Naive thymus-derived CD8-positive, alpha-beta T cell (primary cell): ENCODE measurements around the gene CXCL3. TPM values are rescaled to one million over a fixed set of nuclear protein-coding genes. Genes with fewer than 3 reads are reported as not detected.
"Not testable (repeated sequence)": the region's sequence is repeated elsewhere in the genome, so short reads cannot be mapped to it uniquely, and the experiment has no call there.

Experiments
- ATAC-seq, 2 donors: fragments of 150-1000 bp; cut with Tn5 transposase in 1 of 2; sonication (Bioruptor Pico), chemical (Tn5 transposase) in 1 of 2; 1 replicate in 1 of 2; 2 replicates in 1 of 2; pipeline ENCODE4 v1.10.0; 2021; ENCODE audit warnings: mild to moderate bottlenecking in 2 of 2, moderate library complexity in 2 of 2
- POLR2A ChIA-PET: fragments of 350-600 bp; sonication (Branson Sonifier 250); formaldehyde crosslinking; loops from one replicate; lab custom pipeline; 2021; ENCODE audit warnings: antibody characterized with exemption; lab: Charles Lee
- DNase-seq, 10 donors: peaks; one replicate each; pipeline versions ENCODE4 v3.0.0 to v3.0.0-alpha.2; 2020 to 2022
- H3K27ac Mint-ChIP-seq, 10 donors: one replicate each; pipeline ENCODE4 v1.8.0; 2020 to 2022; ENCODE audit warnings: mild to moderate bottlenecking in 10 of 10, mixed read lengths in 10 of 10, moderate library complexity in 4 of 10, inconsistent platforms in 1 of 10
- H3K27me3 Mint-ChIP-seq, 5 donors: one replicate each; pipeline ENCODE4 v1.8.0; 2021 to 2022; ENCODE audit warnings: mixed read lengths in 5 of 5
- H3K36me3 Mint-ChIP-seq, 3 donors: one replicate each; pipeline ENCODE4 v1.8.0; 2020 to 2022; ENCODE audit warnings: mixed read lengths in 3 of 3, mild to moderate bottlenecking in 2 of 3, inconsistent platforms in 1 of 3
- H3K4me1 Mint-ChIP-seq, 4 donors: one replicate each; pipeline ENCODE4 v1.8.0; 2021 to 2022; ENCODE audit warnings: mixed read lengths in 4 of 4
- H3K4me3 Mint-ChIP-seq, 10 donors: one replicate each; pipeline ENCODE4 v1.8.0; 2020 to 2022; ENCODE audit warnings: mild to moderate bottlenecking in 10 of 10, mixed read lengths in 10 of 10, moderate library complexity in 6 of 10, inconsistent platforms in 1 of 10
- H3K9me3 Mint-ChIP-seq, 9 donors: one replicate each; pipeline ENCODE4 v1.8.0; 2020 to 2022; ENCODE audit warnings: mixed read lengths in 9 of 9, mild to moderate bottlenecking in 3 of 9, inconsistent platforms in 1 of 9, moderate library complexity in 1 of 9
- polyA plus RNA-seq, 3 donors: library from polyadenylated mRNA; unstranded; fragments of 300-500 nt; fragmentation: Illumina TruSeq; gene quantifications; one replicate each; pipeline ENCODE4 v1.2.3, GENCODE V29; 2021
- total RNA-seq, 8 experiments: library from RNA in 2 of 8; stranded (reverse) in 2 of 8; gene quantifications; one replicate each; pipeline ENCODE4 v1.2.3 and lab custom pipeline; 2021 to 2026

Gene CXCL3
- total RNA-seq: not detected
- not detected for polyA plus RNA-seq
- 0 reads per million in 6 experiments for total RNA-seq (lab: John Stamatoyannopoulos, UW)

DNA sequence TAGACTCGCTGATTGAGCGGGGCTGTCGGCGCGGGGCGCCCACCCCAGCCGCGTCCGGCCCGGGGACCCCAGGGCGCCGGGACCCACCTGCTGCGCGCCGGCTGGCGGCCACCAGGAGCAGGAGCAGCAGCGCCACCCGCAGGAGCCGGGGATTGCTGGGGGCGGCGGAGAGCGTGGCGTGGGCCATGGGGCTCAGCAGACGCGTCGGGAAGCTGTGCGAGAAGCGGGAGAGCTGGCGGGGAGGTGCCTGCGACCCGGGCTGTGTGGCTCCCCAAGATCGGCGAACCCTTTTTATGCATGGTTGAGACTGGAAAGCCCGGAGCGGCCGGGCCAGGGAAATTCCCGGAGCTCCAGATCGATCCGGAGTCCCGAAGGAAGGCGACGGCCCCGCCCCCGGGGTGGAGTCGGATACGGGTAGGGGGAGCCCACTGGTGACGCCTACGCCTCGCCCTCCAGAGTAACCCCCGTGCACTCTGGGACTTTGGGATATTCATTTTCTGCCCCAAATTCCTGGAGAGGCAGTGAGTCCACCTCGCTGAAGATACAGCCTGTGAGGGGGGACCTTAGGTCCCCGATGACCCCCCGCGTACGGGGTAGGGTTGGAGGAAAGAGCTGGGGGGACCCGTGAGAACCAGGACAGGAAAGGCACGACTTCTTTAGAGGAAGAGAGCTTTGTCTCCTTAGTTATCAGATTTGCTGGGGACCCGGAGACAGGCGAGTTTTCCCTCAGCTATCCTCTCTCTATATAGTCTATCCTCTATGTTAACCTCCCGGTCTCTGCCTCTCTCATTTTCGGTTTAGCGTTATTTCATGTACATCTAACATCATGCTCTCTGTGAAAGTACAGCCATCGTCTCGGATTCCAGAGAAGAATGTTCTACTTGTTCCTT, at the start of gene CXCL3:
CXCL3 (minus strand) TSS at position 265 of the 890 bp plus-strand sequence; CDS start at position 187, 78 bp downstream.
- DNase-seq (peak in 4 of 10 donors; percentile 14 to 26 (median 22)), ATAC-seq (peak; percentile 45 to 69)
- no peaks in the 10 kb centered on the region for H3K36me3 Mint-ChIP-seq
- H3K4me1 Mint-ChIP-seq: peaks cover 4 to 19% (median 15%) of the 10 kb centered on the region in 4 donors
- peak within 1 kb of the TSS; percentile 73 to 92 (median 88) for H3K4me3 Mint-ChIP-seq
- H3K27me3 Mint-ChIP-seq: peaks cover 28 to 44% (median 40%) of the 10 kb centered on the region in 5 donors
- H3K9me3 Mint-ChIP-seq: no peaks in the 10 kb centered on the region
- POLR2A ChIA-PET: no interaction called here
- peak within 1 kb of the TSS in 3 of 10 donors; percentile 10 to 56 (median 35) for H3K27ac Mint-ChIP-seq

DNA sequence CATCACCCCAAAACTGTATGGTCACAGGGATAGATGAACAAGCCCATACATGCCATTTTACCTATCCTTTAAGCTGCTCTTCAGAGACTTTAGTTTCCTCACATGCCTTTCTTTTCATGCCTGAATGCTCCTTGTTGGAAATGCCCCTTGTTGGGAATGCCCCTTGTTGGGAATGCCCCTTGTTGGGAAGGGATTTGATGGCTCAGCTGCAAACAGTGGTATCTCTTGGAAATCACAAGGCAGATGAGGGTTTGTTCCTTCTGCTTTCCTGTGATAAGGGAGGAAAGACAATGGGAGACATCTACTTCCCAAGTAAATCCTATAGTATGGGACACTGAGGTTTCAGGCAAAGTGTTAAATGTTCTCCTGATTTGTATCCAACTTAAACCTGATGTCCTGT, 49.0 kb upstream of the CXCL3 start:
- POLR2A ChIA-PET: no interaction called here
- no peak for ATAC-seq
- H3K27me3 Mint-ChIP-seq: peaks cover 0 to 15% (median 4%) of the 10 kb centered on the region in 5 donors
- H3K4me3 Mint-ChIP-seq: no peak overlapping the region
- DNase-seq: no peak
- no peaks in the 10 kb centered on the region for H3K36me3 Mint-ChIP-seq
- no peaks in the 10 kb centered on the region for H3K9me3 Mint-ChIP-seq
- no peaks in the 10 kb centered on the region for H3K4me1 Mint-ChIP-seq
- H3K27ac Mint-ChIP-seq: no peak overlapping the region

DNA sequence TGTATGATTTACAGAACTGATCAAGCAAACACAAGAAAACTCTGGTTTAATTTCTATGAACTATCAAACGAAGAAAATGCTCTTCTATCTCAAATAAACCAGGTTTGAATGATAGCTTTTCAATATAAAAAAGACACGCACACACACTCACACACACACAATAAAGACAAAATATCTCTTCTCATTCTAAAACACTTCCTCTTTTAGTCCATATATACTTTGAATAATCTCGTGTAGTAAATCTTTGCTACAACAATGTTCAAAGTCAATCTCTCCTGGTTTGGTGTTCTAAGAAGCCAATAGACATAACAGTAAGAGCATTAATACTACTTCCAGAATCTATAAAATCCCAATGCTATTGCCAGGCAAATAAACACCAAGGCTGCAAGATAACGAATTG, 47.2 kb upstream of the CXCL3 start:
- Mint-ChIP-seq H3K4me3 (no peak overlapping the region), H3K9me3 (no peaks in the 10 kb centered on the region), H3K36me3 (no peaks in the 10 kb centered on the region), H3K27ac (no peak overlapping the region), H3K4me1 (no peaks in the 10 kb centered on the region), H3K27me3 (peaks cover 0 to 15% (median 3%) of the 10 kb centered on the region in 5 donors)
- DNase-seq: no peak
- POLR2A ChIA-PET: no interaction called here
- no peak for ATAC-seq

DNA sequence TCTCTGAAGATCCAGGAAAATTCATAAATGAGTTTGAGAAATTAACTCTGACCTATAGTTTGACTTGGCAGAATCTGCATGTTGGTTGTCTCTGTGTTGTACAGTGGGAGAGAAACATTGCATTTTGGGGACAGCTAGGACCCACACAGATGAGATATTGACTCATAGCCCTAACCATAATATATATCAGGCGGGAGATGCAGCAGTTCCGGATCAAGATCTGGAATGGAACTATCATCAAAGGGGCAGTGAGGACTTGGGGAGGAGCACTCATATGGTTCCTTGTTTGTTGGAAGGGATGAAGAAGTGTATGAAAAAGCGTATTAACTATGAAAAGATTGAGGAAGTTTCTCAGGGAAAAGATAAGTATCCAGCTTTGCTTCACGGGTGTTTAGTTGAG, 46.5 kb upstream of the CXCL3 start:
- DNase-seq (no peak), ATAC-seq (no peak)
- POLR2A ChIA-PET: no interaction called here
- Mint-ChIP-seq H3K9me3 (no peaks in the 10 kb centered on the region), H3K4me3 (no peak overlapping the region), H3K27ac (no peak overlapping the region), H3K4me1 (no peaks in the 10 kb centered on the region), H3K27me3 (peaks cover 0 to 15% (median 3%) of the 10 kb centered on the region in 5 donors), H3K36me3 (no peaks in the 10 kb centered on the region)

DNA sequence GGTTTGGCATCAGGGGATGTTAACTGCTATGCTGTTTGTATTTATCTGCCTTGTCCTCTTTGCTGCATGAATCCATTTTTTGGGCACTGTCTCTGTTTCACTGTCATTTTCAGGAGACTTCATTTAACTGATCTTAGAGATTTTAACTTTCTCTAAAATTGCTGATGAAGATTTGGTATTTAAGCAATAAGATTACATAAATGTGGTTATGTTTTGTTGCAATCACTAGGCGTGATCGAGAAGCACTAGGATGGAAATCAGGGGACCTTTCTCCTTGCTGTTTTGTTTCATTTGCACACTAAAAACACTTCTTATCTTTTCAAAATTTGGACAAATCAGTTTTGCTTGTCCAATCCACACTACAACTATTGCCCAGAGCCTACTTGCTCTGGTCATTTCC, 45.1 kb upstream of the CXCL3 start:
- Mint-ChIP-seq H3K4me1 (peaks cover 0 to 2% (median 0%) of the 10 kb centered on the region in 4 donors), H3K36me3 (no peaks in the 10 kb centered on the region), H3K4me3 (no peak overlapping the region), H3K27me3 (peaks cover 0 to 20% (median 3%) of the 10 kb centered on the region in 5 donors), H3K27ac (no peak overlapping the region), H3K9me3 (no peaks in the 10 kb centered on the region)
- POLR2A ChIA-PET: no interaction called here
- no peak for ATAC-seq
- DNase-seq: no peak

DNA sequence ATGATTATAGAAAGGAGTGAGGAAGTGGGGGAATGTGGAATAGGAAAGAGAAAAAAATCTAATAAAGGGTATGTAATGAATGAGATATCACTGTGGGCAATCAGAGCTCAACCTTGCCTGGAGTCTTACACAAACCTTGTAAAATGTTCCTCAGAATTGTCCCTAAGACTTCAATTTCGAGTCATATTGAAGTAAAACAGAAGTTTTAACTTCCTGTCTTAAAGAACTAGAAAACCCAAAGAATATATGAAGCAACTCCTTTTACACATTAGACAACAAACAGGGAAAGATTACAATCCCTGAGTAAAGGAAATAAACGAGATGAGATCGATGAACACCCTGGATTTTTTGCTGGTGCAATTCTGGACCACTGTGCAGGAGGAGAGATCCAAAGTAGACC, 42.5 kb upstream of the CXCL3 start:
- H3K36me3 Mint-ChIP-seq: no peaks in the 10 kb centered on the region
- ATAC-seq (no peak), DNase-seq (no peak)
- H3K27me3 Mint-ChIP-seq: peaks cover 0 to 24% (median 6%) of the 10 kb centered on the region in 5 donors
- H3K4me1 Mint-ChIP-seq: peaks cover 0 to 2% (median 0%) of the 10 kb centered on the region in 4 donors
- H3K27ac Mint-ChIP-seq: no peak overlapping the region
- POLR2A ChIA-PET: no interaction called here
- no peaks in the 10 kb centered on the region for H3K9me3 Mint-ChIP-seq
- no peak overlapping the region for H3K4me3 Mint-ChIP-seq

DNA sequence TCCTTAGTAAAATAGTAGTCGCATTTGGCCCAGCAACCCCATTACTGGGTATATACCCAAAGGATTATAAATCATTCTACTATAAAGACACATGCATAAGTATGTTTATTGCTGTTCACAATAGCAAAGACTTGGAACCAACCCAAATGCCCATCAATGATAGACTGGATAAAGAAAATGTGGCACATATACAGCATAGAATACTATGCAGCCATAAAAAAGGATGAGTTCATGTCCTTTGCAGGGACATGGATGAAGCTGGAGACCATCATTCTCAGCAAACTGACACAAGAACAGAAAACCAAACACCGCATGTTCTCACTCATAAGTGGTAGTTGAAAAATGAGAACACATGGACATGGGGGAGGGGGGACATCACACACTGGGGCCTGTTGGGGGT, 41.9 kb upstream of the CXCL3 start:
- ATAC-seq, H3K9me3 Mint-ChIP-seq, H3K4me3 Mint-ChIP-seq, H3K4me1 Mint-ChIP-seq, POLR2A ChIA-PET, H3K36me3 Mint-ChIP-seq, H3K27ac Mint-ChIP-seq, DNase-seq: not testable (repeated sequence)
- peaks cover 0 to 24% (median 6%) of the 10 kb centered on the region in 5 donors for H3K27me3 Mint-ChIP-seq

DNA sequence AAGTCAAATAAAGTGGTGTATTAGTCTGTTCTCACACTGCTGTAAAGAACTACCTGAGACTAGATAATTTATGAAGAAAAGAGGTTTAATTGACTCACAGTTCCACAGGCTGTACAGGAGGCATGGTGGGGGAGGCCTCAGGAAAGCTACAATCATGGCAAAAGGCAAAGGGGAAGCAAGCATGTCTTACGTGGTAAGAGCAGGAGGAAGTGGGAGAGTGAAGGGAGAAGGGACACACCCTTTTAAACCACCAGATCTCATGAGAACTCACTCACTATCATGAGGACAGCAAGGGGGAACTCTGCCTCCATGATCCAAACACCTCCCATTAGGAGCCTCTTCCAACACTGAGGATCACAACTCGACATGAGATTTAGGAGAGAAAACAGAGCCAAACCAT, 40.5 kb upstream of the CXCL3 start:
- ATAC-seq, POLR2A ChIA-PET, H3K9me3 Mint-ChIP-seq, DNase-seq, H3K27ac Mint-ChIP-seq, H3K4me3 Mint-ChIP-seq, H3K36me3 Mint-ChIP-seq, H3K4me1 Mint-ChIP-seq: not testable (repeated sequence)
- peaks cover 0 to 18% (median 6%) of the 10 kb centered on the region in 5 donors for H3K27me3 Mint-ChIP-seq

DNA sequence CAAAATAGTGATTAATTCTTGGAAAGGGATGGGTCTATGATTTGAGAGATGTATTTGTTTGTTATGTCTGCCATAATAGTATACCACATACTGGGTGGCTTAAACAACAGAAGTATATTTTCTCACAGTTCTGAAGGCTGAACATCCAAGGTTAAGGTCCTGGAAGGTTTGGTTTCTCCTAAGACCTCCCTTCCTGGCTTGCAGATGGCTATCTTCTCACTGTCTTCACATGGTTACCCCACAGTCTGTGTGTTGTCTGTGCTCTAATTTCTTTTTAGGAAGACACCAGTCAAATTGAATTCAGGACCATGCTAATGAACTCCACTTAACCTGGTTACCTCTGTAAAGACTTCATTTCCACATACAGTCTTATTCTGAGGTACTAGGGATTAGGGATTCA, 34.9 kb upstream of the CXCL3 start:
- Mint-ChIP-seq H3K27me3 (peaks cover 0 to 11% (median 6%) of the 10 kb centered on the region in 5 donors), H3K4me1 (no peaks in the 10 kb centered on the region), H3K36me3 (no peaks in the 10 kb centered on the region), H3K27ac (no peak overlapping the region), H3K4me3 (no peak overlapping the region), H3K9me3 (peaks cover 0 to 2% (median 0%) of the 10 kb centered on the region in 9 donors)
- DNase-seq (no peak), ATAC-seq (no peak)
- POLR2A ChIA-PET: no interaction called here

DNA sequence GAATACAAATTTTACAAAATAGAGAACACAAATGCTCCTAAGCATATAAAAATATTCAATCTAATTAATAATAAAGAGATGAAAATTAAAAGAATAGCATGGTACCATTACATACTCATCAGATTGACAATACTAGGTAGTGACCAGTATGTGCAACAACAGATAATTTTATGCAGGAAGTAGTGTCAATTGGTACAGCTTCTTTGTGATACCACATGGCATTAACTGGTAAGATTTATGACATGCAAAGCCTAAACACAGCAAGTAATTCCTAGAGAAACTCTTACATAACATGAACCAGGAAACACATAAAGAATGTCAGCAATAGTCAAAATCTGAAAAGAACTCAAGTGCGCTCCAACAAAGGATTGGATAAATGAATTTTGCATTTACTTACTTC, 34.2 kb upstream of the CXCL3 start:
- DNase-seq (no peak), ATAC-seq (no peak)
- H3K27ac Mint-ChIP-seq: no peak overlapping the region
- no peaks in the 10 kb centered on the region for H3K4me1 Mint-ChIP-seq
- H3K36me3 Mint-ChIP-seq: no peaks in the 10 kb centered on the region
- H3K27me3 Mint-ChIP-seq: peaks cover 0 to 10% (median 5%) of the 10 kb centered on the region in 5 donors
- H3K4me3 Mint-ChIP-seq: no peak overlapping the region
- POLR2A ChIA-PET: no interaction called here
- peaks cover 0 to 2% (median 0%) of the 10 kb centered on the region in 9 donors for H3K9me3 Mint-ChIP-seq

DNA sequence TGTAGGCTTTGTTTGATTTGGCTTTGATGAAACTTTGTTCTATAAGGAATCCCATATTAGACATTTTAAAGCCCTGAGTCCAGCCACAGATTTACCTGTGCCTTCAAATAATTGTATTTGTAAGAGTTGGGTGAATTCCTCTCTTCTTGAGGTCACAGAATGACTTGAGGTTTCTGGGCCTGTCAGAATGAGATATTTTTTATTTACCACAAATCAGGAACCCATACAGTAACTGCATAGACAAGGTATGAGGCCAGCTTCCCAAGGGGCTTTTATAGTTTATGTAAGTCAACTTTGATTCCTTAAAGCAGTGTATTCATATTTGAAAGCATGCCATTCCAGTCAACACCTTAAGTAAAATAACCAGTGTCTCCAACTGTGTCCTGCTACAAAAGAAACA, 29.1 kb upstream of the CXCL3 start:
- Mint-ChIP-seq H3K4me3 (no peak overlapping the region), H3K4me1 (no peaks in the 10 kb centered on the region), H3K27ac (no peak overlapping the region), H3K36me3 (no peaks in the 10 kb centered on the region), H3K27me3 (peaks cover 0 to 4% (median 0%) of the 10 kb centered on the region in 5 donors), H3K9me3 (peaks cover 0 to 2% (median 0%) of the 10 kb centered on the region in 9 donors)
- ATAC-seq (no peak), DNase-seq (no peak)
- POLR2A ChIA-PET: no interaction called here

DNA sequence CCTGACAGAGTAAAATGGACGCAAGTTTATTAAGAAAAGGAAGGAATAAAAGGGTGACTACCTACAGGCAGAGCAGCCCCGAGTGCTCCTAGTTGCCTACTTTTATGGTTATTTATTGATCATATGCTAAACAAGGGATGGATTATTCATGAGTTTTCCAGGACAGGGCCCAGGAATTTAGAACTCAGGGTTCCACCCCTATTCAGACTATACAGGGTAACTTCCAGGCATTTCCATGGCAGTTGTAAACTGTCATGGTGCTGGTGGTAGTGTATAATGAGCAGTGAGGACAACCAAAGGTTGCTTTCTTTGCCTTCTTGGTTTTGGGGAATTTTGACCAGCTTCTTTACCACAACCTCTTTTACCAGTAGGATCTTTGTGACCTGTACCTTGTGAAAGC, 27.7 kb upstream of the CXCL3 start:
- Mint-ChIP-seq H3K4me3 (no peak overlapping the region), H3K27ac (no peak overlapping the region), H3K4me1 (no peaks in the 10 kb centered on the region), H3K27me3 (peaks cover 0 to 4% (median 0%) of the 10 kb centered on the region in 5 donors), H3K9me3 (peaks cover 0 to 2% (median 0%) of the 10 kb centered on the region in 9 donors), H3K36me3 (no peaks in the 10 kb centered on the region)
- POLR2A ChIA-PET: no interaction called here
- no peak for DNase-seq
- ATAC-seq: no peak

DNA sequence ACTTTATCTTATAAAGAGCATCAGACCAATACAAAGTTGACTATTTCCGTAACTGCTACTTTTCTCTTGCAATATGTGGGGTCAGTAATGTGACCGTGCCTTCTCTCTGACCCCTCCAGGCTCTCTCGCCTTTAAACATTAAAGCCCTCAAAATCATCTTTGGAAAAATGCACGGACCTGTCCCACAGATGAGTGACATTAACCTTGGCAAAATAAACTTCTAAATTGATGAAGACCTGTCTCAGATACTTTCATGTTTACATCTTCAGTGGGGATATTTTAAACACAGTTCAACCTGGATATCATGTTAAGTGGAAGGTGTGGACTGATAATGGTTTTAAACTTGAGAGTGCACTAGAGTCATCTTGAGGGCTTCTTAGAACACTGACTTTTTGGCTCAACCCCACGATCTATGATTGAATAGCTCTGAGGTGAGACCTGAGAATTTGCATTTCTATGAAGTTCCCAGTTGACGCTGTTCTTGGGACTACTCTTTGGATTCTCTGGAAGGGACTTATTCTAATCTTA, 26.7 kb upstream of the CXCL3 start:
- no peaks in the 10 kb centered on the region for H3K4me1 Mint-ChIP-seq
- POLR2A ChIA-PET: no interaction called here
- no peaks in the 10 kb centered on the region for H3K36me3 Mint-ChIP-seq
- H3K9me3 Mint-ChIP-seq: peaks cover 0 to 3% (median 0%) of the 10 kb centered on the region in 9 donors
- H3K27ac Mint-ChIP-seq: no peak overlapping the region
- no peak overlapping the region for H3K4me3 Mint-ChIP-seq
- ATAC-seq: no peak
- DNase-seq: no peak
- no peaks in the 10 kb centered on the region for H3K27me3 Mint-ChIP-seq
